NCI-H2029 treated with DMSO at 0.1 percent for 48 hours (cell line): ENCODE data around the gene SLC29A4.

Source experiments
- DNase-seq: peaks from one replicate; lab custom pipeline; 2025; lab: John Stamatoyannopoulos, UW

The SLC29A4 gene

GRCh38 chr7:5352440-5353010 lies 69.8 kb downstream of the SLC29A4 start:
- no peak for DNase-seq

DNA sequence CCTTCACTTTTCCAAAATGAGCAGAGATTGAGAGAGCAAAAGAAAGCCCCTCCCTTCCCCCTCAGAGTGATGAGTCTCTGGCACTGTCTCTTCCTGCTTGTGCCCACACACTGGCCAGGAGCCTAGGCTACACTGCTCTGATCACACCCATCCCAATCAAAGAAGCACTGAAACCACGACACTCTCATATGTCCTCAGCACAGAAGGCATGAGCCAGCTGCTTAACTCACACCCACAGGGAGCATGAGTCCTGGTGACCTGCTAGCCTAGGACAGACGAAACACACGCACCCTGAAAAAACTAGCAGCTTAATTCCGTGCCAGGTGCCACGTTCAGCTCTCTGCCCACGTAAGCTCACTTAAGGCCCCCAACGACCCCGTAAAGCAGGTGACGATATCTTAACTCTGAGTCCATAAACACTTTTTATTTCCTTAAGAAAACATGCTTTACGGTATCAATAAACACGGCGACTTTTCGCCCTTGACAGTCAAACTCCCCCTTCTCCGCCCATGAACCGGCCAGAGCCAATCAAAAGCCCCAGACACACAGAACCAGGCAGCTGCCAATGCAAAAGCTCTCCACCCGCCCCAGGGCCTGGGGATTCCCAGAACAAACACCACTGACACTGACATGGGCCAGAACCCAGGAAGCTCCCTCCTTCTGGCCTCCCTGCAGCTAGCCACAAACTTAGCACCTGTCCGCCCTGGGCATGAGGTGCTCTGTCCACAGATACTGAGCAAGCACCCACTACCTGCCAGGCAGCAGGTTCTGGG lies 71.9 kb downstream of the SLC29A4 start:
- peak; percentile 51 for DNase-seq
